ENCODE measurements around the gene TSPAN5.

The TSPAN5 gene

DNA sequence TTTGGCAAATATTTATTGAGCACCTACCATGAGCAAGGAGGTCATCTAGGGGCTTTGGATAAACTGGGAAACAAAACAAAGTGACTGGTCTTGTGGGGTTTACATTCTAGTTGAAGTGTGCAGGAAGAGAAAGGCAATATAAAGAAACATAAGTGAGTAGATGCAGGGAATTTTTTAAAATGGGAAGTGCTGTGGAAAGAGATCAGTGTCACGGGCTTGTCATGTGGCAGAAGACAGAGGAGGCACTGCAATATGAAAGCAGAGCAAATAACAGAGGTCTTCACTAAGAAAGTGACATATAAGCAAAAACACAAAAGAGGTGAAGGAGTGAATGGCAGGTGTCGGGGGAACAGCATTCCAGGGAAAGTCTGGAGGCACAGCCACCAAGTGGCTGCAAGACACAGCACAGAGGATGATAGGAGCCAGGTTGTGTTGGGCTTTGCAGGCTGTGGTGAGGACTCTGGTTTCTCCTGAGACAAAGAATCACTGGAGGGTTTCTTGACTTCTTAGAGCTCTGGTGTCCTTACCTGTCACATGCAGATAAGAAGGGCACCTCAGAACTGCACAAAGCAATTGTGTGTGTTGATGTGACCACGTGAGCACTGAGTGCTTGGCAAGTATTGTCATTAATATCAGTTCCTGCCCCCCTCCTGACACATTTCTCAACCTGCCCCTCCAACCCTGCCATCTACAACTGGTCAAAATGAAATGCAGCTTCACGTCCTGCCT is 143.5 kb downstream of the TSPAN5 start:
- DNase-seq, result no peak

DNA sequence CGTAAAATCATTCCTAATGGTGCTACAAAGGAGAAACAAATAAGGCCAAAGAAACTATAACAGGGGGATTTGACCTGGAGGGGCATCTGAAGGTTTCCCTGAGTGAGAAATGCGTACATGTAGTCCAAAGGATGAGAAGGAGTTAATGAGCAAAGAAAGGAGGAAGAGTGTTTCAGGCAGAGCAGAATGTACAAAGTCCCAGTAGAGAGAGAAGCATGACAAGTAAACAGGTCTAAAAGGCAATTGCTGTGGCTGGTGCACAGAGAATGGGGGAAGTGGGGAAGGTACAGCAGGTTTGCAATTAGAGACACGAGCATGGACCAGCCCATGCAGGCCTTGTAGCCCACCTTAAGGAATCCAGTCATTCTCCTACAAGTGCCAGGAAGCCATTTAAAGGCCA is 145.5 kb downstream of the TSPAN5 start:
- DNase-seq, result no peak

DNA sequence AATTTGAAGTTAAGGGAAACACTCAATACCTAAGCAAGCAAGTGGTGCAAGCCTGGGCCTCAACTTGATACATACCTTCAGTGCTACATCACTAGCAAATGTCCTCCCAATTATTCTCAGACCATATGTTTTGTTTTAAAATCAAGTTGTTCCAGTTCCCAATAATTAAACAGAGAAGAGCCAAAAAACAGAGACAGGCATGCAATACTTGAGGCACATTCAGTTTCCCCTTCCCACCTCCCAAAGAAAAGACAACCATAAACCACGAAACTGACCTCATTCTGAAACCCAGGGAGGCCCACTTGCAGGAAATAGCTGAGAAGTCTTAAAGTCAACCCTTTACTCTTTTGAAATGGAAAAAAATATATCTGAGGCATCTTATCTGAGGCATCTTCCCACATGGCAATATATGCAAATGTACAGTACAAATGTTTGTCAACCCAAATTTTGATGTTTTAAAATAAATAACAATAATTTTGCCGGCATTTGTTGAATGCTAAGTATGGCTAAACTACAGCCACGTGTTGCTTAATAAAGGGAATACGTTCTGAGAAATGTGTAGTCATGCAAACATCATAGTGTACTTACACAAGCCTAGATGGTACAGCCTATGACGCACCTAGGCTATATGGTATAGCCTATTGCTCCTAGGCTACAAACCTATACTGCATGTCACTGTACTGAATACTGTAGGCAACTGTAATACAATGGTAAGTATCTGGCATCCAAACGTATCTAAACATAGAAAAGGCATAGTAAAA is 147.5 kb downstream of the TSPAN5 start:
- peak; percentile 49 for DNase-seq

DNA sequence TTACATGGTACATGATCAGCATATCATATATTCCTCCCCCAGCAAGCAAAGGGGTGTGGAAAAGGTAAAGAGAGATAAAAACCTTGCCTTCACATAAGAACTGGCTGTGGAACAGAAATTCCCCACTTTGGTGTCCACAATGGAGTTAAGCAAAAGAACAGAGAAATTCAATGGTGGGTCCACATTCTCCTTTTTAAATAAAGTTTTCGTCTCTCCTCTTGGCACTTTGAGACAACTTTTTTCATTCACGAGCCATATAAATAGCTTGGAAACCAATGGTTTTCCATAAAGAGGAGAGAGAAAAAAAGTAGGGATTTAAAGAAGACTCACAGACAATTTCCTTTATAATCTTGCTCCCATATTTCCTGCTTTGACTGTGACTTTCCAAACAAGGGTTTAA is 148.1 kb downstream of the TSPAN5 start:
- DNase-seq, result no peak

DNA sequence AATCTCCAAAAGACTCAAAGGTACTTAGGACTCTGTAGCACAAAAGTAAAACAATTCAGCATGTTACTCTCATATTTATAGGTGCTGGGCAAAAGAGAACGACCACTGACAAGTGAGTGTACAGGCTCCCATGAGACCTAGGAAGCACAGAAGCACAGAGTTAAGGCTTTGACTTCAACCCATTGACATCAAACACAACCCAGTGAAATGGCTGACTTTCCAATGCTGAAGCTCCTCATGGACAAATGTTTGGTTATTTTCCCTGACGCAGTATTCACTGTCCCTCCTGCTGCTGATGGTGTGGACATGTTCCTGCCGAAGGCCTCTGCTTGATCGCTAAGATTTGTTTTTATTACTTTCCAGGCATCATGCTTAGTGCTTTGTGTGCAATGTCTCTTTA is 148.7 kb downstream of the TSPAN5 start:
- DNase-seq, result no peak

DNA sequence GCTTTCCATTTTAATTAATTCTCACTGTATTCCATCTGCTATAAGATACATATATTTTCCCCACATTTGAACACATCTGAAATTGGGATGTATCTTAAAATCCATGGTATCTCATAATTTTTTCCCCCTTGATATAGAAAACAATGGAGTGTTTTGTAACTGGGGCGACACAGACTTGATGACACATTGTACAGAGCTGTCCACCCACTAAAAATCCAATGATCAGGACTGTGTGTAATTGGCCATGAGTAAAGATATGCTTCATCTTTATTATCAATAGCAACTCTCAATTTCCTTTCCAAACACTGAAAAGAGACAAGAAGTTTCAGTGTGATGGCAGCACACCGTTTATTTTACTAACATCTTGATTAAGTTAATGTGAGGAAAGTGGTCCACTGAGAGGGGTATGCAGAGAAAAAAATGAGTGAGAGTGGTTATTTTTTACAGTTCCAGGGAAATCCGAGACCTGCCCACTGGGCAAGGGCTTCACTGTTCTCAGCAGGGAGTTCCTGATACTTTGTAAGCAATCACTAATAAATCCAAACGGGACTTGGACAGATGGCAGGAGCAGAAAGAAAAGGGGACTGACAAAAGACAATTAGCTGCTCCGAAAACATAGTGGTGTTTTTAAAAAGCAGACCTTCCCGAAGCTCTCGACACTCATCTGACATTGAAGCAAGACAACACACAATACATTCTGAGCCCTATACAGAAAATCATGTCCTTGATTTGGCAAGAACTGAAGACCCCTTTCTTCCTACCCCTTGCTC is 149.4 kb downstream of the TSPAN5 start:
- DNase-seq, result no peak

DNA sequence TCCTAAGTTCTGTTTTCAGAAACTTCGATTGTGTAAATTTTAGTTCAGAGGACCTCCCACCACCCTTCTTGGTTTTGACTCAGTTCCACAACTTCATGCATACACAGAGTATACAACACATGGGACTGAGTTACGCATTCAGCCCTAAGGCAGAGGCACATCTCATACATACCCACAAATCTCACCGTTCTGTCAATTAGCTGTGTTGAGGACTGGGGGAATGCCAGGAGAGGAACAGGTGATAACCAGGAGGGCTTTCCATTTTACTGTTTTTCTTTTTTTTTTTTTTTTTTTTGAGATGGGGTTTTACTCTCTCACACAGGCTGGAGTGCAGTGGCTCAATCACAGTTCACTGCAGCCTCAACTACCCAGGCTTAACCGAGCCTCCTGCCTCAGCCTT is 150.2 kb downstream of the TSPAN5 start:
- no peak for DNase-seq

DNA sequence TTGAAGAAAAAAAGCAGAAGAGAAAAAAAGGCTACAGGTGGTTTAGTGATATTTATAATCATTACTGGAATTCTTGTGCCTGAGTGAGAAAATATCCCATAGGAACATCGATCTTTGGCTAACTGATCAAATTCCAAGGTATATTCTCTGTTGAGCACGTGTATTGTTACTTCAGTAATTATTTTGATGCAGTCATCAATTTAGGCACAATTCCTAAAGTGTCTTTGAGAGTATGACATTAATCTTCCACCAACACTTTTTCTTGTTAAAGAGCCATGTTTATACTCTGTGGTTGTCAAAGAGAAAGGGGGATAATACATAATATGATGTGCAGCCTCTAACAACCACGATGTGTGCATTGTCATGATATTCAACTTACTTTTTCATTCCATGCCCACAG is 151.1 kb downstream of the TSPAN5 start:
- no peak for DNase-seq

DNA sequence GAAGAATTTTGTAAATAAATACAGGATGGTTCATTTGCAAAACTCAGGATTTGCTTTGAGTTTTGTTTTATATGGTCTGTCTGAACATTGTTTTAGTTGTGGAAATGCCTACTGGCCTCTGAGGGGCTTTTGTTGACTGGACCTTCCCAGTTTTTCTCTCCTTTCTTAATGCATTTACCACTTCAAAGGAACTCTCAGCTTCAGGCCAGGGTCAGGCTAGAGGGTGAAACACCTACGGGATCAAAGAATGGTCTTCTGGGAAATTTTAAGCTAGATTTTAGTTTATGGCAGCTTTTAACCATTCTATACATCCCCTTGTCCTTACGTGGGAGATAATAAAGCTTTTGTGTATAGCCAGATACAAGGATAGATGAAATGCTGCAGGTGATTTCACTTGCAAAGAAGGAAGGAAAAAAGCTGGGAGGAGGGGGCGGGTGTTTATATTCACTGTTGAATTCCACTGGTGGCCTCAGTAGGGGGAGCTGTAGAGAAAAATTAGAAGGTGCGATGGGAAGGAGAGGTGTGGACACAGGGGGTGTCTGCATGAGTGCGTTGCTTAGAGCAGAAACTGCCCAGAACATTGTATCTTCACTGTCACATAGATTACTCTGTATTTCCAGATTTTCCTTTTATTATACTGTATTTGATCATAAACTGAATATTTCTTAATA is 151.8 kb downstream of the TSPAN5 start:
- no peak for DNase-seq

DNA sequence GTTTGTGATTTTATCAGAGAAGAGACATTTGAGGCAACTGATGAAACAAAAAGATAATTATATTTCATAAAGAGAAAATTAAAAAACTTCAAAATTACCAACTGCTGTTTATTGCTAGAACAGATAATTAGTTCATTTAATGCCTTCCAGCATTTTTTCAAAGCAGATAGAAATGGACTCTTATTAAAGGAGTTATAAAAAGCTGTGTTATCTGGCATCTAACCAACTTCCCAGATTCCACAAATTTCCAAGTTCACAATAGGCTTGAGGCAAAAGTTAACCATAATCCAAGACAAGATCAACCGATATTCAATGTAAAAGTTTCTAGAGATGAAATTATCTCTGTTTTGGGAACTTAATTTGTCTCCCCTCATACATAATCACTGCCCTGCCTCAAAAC is 152.4 kb downstream of the TSPAN5 start:
- no peak for DNase-seq

DNA sequence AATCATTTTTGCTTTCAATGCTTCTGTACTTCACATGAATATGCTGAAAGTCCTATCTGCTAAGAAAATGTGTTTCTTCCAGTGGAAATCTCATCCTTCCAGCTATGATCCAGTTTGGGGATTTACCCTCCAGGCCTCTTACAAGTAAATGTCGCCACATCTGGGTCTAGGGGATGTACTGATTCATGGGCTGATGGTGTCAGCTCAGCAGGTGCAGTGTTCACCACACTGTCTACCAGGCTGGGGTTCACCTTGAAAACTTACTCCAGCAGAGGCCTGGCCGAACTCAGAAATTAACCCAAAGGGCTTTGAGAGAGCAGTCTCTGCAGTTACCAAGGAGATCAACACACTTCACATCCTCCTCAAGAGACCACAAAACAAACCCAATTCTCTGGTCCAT is 154.3 kb downstream of the TSPAN5 start:
- DNase-seq, result no peak

DNA sequence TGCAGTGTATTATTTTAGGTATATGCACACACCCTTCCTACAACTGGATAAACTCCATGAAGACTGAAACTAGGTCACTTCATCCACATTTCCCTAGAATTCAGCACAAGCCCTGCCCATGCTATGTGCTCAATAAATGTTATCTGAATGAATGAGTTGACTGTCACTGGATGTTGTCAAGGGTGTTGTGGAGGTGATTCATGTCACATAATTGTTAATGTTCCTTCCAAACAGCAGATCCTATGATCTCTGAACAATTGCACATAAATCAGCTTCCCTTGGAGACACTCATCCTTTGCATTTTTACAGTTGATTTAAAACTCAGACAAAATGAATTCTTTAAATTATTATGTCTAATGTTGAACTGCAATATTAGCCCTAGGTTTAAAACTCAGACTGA is 154.7 kb downstream of the TSPAN5 start:
- no peak for DNase-seq

DNA sequence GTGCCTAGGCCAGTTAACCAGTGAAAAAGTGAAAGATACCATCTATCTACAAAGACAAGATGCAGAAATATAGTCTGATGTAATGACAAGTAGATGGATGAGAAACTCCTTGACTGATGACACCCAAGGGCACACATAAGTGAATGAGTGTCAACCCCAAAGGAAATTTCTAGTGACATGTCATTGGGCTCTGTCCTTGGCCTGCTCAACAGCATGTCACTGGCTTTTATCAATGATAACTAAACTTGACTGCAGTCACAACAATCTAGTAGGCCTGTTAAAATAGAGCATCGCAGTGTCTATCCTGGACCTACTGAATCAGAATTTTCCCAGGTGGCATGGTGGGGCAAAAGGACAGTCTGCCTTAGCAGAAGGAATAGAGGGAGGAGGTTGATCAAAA is 155.8 kb downstream of the TSPAN5 start:
- no peak for DNase-seq

DNA sequence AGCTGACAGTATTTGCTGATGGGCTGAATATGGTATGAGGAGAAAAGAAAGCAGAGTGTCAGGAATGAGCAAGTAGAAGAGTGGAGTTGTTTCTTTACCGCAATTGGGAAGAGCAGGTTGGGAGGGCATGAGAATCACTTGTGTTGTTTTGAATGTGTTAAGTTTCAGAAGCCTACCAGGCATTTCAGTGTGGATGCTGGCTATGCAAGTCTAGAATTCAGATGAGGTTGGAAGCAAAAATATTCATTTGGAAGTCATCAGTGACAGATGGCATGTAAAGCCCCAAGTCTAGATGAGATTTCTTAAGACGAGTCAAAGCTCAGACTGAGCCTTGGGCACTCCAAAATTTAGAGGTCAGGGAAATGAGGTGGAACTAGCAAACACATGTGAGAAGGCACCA is 156.4 kb downstream of the TSPAN5 start:
- no peak for DNase-seq

DNA sequence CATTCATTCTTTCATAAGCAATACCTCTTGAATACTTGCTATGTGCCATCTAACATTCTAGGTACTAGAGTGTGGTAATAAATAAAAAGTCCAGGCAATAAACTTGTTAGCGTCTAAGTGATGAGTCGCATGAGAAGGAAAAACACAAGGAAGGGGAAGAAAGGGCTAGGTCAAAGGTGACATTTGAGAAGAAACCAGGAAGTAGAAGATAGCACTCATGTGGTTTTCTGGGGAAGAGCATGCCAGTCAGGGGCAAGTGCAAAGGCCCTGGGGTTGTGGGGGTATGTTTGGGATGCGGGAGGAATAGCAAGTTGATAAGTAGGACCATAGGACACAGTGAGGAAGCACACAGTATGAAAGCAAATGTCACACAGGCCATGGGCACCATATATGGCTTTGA is 157.0 kb downstream of the TSPAN5 start:
- no peak for DNase-seq

DNA sequence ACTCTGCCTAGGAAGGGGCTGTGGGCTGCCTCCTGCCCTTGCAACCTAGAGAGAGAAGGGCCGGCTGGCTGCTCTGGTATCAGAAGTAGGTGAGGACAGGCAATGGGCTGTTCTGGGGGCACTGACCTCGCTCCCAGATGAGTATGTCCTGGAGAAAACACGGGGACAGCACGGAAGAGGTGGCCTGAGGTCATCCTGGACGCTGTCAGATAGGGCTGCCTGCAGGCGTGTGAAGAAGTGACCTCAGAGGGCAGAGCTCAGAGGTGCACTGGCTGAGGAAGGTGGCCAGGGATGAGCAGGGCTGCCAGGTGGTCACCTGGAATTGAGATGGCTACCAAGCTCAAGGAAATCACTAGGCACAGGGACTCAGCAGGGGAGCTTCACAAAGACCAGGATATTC is 159.6 kb downstream of the TSPAN5 start:
- no peak for DNase-seq

DNA sequence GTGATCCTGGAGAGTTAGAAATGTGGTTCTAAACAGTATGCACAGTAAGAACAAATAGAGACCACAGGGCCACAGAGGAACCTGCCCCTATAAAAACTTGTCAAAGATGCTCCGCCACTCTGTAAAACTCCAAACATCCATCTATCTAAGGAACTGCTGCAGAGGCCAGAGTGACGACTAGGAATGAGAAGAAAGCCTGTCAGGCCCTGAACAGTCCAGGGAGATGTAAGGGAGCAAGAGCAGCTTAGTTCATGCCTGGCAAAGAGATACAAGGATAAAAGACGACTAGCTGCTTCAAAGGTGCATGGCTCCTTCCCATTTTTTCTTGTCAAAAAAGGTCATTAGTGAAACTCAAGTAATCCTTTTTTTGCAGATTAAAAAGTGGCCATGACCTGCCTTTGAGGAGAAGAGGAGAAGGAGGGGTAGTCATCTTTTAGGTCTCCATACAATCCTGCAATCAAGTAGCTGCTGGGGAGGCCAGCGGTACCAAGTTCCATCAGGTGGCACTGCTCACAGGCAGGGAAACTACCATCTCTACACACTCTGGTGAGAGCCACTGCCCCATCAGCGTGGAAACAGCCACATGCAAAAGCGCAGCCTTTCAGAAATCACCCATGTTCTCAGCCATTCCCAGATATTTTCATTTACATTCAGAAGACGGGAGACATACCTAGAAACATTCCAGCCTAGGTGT is 162.1 kb downstream of the TSPAN5 start:
- no peak for DNase-seq

DNA sequence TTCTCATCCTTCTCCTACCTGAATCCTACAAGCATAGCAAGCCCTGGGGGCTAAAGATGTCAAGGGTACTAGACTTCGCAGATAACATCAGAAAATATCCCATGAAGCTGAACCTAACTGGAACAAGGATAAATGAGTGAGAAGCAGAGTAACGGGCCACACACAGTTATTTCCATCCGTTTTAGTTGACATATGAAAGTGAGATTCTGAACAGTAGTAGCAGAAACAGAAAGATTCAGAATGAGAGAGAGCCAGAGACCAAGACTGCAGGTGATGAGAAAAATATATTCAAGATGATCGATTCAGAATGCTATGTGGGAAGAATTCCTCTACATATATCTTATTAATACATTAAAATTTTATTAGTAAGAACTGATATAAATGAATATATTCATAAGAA is 165.1 kb downstream of the TSPAN5 start:
- DNase-seq, result no peak

DNA sequence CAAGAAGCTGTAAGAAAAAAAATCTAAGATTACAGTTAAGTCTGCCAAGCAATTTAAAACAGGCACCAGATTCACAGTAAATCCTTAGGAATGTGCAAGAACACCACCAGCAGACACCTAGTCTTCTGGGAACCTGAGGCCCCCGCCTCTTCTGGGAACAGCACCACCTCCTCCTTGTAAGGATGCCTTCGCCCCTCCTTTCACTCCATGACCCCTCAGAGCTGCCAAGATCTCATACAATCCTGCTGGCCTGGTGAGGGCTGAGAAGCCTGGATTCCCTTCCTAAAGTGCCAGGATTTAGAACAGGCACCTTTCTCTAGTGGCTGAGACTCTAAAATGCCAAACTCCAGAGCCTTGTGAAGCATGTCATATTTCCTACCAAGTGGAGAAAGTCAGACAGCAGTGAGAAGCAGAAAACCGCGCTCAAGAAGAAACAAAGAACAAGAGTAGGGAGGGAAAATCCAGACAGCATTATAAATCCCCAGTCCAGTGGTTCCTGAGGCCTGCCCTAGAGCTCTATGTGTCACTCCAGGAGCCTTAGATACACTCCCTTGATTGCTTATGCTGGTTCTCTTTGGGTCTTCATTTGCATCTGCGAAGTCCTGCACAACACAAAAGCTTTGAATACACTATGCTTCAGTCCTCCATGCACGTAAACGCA is 166.4 kb downstream of the TSPAN5 start:
- no peak for DNase-seq

DNA sequence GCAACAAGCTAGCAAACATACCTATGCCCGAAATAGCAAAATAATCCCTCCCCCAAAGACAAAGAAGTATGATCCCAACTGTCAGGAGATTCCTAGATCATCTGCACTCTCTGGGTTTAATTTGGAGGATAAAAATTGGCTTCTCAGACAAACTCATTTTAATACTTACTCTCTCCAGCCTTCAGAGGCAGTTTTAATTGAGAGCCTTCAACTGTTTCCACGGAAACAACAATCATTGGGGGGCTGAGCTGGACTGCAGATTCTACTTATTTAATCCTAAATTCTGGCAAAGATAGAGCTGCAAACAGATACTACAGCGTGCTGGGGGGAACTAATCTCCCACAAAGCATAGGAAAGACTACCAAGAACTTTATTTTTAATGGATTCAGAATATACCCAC is 168.2 kb downstream of the TSPAN5 start:
- DNase-seq, result no peak

DNA sequence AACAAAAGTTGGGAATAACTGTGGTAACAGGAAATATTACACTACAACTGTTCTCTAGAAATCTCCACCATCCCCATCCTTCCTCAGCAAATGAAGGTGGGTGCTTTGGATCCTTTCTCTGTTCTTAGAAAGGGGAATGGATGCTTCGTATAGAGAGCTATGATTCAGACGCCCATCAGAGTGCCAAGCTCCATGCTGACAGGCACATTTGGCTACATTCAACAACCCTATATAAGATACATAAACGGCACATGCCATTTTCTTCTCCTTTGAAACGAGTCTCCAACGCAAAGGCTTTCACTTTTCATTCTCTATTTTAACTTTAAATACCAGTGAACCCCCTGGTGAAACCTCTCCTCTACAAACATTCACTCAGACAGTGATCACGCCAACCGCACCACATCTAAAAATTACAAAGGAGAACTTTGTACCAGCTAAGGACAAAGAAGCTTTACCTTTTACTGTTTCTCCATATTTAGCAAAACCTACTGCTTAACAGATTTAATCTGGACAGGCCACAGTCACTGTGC is 172.5 kb downstream of the TSPAN5 start:
- DNase-seq, result peak; percentile 40

DNA sequence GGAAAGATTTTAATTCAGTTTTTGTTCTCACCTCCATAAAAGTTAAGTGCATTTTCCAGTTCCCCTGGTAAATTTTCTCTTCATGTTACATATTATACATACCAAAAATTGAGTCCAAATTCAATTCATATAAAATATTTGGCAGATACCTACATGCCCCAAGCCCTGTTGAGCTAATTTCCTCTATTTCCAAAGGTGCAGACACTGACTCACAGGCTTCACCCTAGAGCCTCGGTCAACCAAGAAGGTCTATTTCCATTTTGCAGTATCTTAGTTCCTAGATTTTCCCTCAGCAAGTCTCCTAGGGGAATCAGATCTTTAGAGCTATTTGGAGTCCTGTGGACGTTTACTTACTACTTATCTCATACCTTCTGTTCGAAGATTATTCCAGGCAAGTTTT is 174.4 kb downstream of the TSPAN5 start:
- DNase-seq, result no peak

Data from stimulated activated CD4-positive, alpha-beta T cell treated with anti-CD3 and anti-CD28 coated beads, Interleukin-15, amount 100 ng/mL, for 24 hours (primary cell).